HG03097 (cell line): Measurements from ENCODE around the gene ZNF629.
A peak's percentile ranks its signal among the peaks of the same experiment; 100 is the strongest.

Experiments
- ATAC-seq: cut with Tn5 transposase; IDR thresholded peaks from one replicate; pipeline ENCODE4 v1.9.1; 2021; ENCODE audit not compliant: unreplicated experiment, low FRiP score

The ZNF629 gene

DNA sequence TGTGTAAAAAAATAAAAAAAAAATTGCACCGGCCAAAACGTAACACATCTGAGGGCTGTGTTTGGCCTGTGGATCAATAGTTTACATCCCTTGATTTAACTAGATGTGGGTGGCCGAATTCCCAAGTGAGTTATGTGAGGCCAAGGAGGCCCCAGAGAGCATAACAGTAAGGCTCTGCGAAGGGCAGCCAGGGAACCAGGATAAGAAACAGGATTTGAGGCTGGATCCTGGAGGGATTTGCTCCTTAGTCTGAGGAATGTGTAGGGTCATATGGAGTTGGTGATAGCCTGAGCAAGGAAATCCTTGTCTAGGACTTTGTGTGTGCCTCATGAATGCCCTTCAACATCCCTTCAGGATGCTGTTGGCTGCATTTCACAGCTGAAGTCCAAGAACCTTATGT lies 36.8 kb downstream of the ZNF629 start:
- ATAC-seq: no peak

GRCh38 chr16:30748634-30749445 lies 38.2 kb downstream of the ZNF629 start:
- no peak for ATAC-seq

- peak; percentile 94 for ATAC-seq
These were observed 39.0 kb downstream of the ZNF629 start, which contains the start of gene PHKG2 for GRCh38 chr16:30747799-30748633. TSS of gene PHKG2 (plus strand) at chr16:30748425. CDS start at chr16:30748821, 396 bp downstream.

DNA sequence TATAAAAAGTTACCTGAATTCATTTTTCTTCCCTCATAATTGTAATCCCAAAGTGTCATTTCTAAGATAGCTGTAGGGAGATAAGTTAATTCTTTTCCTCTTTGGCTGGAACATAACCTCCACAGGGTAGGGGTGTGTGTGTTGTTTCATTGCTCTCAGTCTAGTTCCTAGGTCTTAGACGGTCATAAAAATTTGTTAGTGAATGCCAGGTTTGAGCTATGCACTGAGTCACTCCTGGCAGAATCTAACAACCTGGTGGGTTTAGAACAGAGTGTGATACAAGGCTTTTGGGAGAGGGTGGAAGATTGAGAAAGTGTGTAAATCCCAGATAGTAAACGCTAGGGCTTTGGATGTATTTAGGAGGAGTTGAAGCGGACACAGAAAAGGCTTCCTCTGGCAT lies 39.7 kb downstream of the ZNF629 start:
- no peak for ATAC-seq

DNA sequence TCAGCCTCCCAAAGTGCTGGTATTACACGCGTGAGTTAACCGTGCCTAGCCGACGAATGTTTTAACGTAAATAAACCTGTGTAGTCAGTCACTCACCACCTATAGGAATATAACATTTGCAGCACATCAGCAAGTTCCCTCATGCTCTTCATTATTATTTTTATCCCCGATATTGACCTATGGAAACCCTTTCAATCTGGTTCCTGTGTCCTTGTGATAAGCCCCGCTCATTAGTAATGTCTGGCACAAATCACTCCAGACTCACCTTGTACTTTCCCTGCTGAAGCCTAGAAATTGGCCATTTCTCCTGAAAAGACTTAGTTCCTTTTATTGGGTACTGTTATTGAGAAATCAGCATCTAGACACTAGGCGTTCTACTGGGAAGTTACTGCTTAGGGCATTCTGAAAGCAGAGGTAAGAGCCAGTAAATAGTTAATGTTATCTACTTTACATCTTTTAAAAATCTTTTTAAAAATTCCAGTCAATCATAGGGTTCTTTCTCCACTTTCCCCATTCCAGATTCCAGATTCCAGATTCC lies 40.3 kb downstream of the ZNF629 start:
- no peak for ATAC-seq

DNA sequence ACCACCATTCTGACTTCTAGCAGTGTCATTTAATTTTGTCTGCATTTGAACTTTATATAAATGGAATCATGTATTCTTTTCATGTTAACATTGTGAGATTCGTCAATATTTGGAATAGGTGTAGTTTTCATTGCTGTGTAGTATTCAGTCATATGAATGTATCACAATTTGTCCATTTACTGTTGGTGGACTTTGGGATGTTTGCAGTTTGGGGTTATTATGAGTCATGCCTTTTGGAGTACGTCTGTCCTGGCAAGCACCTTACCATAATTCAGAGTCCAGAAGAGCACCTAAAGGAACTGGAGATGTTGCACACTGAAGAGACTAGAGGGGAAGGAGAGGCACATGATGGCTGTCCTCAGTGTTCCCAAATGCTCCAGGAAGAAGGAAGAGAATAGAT lies 41.9 kb downstream of the ZNF629 start:
- ATAC-seq: no peak

GRCh38 chr16:30744183-30744582 lies 42.8 kb downstream of the ZNF629 start:
- no peak for ATAC-seq

- ATAC-seq: no peak
These were observed 43.3 kb downstream of the ZNF629 start for GRCh38 chr16:30743716-30744115.

DNA sequence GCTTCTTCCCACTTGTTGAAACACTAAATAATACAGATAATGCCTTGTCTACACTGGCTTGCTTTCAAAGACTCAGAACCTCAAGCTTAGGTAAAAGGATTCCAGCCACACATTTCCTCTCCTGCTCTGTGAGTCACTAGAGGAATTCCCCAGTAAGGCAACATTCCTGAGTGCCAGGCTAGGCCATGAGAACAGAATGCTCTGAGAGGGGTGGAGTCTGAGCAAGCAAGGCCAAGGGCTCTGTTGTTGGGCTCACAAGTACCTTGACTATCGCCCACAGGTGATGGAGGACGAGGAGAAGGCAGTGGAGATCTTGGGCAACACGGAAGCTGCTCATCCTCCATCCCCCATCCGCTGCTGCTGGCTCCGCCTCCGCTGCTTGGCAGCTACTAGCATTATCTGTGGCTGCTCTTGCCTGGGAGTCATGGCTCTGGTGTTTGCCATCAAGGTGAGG lies 45.5 kb downstream of the ZNF629 start:
- no peak for ATAC-seq

GRCh38 chr16:30740364-30741251 lies 46.4 kb downstream of the ZNF629 start:
- ATAC-seq: no peak

DNA sequence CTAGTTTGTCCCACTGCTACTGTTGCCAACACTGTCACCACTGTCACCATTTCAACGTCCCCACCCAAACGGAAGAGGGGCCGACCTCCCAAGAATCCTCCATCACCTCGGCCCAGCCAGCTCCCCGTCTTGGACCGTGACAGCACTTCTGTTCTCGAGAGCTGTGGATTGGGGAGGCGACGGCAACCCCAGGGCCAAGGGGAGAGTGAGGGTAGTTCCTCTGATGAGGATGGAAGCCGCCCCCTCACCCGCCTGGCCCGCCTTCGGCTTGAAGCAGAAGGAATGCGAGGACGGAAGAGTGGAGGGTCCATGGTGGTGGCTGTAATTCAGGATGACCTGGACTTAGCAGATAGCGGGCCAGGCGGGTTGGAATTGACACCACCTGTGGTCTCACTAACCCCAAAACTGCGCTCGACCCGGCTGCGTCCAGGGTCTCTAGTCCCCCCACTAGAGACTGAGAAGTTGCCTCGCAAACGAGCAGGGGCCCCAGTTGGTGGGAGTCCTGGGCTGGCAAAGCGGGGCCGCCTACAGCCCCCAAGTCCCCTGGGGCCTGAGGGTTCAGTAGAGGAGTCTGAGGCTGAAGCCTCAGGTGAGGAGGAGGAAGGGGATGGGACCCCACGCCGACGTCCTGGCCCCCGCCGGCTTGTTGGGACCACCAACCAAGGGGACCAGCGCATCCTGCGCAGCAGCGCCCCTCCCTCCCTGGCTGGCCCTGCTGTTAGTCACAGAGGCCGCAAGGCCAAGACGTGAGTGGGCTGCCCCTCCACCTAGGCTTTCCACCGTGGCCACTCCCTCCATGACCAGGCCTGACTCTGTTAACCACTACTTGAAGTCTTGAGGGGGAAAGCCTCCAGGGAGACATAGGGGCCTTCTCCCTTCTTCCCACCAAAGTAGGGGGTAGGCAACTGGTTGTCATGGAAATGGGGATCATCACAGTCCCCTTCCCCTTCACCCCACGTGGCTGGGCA lies 47.7 kb downstream of the ZNF629 start:
- ATAC-seq: no peak

DNA sequence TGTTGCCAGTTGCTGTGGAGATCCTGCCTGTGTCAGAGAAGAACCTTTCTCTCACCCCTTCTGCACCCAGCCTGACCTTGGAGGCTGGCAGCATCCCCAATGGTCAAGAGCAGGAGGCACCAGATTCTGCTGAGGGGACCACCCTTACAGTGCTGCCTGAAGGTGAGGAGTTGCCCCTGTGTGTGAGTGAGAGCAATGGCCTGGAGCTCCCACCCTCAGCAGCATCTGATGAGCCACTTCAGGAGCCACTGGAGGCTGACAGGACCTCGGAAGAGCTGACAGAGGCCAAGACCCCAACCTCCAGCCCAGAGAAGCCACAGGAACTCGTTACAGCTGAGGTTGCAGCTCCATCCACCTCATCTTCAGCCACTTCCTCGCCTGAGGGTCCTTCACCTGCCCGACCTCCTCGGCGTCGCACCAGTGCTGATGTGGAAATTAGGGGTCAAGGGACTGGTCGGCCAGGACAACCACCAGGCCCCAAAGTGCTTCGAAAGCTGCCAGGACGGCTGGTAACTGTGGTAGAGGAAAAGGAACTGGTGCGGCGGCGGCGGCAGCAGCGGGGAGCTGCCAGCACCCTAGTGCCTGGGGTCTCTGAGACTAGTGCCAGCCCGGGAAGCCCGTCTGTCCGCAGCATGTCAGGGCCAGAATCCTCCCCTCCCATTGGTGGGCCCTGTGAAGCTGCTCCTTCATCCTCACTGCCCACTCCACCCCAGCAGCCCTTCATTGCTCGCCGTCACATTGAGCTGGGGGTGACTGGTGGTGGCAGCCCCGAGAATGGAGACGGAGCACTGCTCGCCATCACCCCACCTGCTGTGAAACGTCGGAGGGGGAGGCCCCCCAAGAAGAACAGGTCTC lies 49.0 kb downstream of the ZNF629 start:
- ATAC-seq: no peak

DNA sequence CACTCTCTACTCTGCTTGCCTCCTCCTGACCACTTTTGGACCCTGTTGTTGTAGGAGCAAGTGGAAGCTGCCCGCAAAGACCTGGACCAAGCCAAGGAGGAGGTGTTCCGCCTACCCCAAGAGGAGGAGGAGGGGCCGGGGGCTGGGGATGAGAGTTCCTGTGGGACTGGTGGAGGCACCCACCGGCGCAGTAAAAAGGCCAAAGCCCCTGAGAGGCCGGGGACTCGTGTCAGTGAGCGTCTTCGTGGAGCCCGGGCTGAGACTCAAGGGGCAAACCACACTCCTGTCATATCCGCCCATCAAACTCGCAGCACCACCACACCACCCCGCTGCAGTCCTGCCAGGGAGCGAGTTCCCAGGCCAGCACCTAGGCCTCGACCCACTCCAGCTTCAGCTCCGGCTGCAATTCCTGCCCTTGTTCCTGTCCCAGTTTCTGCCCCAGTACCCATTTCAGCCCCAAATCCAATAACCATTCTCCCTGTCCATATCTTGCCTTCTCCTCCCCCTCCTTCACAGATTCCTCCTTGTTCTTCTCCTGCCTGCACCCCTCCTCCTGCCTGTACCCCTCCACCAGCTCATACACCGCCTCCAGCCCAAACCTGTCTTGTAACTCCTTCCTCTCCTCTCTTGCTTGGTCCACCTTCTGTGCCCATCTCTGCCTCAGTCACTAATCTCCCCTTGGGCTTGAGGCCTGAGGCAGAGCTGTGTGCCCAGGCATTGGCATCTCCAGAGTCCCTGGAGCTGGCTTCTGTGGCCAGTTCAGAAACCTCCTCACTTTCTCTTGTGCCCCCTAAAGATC lies 49.8 kb downstream of the ZNF629 start:
- ATAC-seq: no peak

DNA sequence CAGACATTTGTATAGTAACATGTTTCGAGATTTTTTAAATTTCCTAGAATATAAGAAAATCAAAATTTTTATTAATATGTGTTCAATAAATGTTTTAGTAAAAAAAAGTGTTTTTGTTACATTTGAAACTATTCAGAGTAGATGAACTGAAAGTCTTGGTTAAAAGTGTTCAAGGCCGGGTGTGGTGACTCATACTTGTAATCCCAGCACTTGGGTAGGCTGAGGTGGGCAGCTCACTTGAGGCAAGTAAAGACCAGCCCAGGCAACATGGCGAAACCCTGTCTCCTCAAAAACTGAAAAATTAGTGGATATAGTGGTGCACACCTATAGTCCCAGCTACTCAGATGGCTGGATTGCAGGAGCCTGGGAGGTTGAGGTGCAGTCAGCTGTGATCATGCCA lies 55.6 kb downstream of the ZNF629 start:
- no peak for ATAC-seq

GRCh38 chr16:30728899-30729672 lies 57.9 kb downstream of the ZNF629 start:
- no peak for ATAC-seq
